HS-5 (cell line): ENCODE results near the gene LY6G6D.

Experiments
- DNase-seq: peaks from one replicate; pipeline ENCODE4 v3.0.0-alpha.2; 2012; ENCODE audit warnings: low read depth

Gene LY6G6D

DNA sequence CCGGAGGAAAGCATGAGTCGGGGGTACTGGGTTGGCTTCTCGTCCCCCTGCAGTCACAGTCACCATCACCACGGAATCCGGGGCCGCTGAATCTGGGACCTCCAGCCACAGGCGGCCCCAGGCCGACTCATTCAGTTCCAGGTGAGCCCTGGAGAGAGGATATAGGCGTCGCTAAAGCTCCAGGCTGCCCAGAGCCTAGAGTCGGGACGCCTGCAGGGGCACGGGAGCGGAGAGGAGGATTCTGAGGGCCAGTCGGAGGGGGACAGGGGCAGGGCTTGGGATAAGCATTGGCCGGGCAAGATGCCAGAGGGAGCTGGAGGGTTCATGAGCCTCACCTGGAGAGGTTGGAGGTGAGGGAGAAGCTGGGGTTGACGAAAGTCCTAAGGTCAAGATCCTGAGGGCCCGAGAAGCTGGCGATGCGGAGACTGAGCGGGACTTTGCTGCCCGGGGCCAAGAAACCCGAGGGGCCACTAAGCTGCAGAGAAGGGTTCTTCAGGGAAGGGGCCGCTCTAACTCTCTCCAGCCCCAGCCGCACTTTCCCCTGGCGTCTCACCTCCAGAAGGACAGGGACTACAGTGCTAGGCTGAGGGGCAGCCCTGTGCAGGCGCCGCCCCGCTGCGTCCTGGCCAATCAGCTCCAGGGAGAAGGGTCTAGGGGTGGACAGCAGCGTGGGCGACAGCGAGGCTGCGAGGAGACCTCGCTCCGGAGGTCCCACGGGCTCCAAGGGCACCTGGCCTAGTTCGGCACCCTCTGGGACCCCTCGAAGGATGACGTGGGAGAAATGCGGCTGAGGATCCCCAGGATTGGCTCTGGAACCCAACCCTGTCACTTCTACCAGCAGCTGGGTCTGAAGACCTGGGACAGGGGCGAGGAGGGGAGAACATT is 51.0 kb downstream of the LY6G6D start:
- no peak for DNase-seq

DNA sequence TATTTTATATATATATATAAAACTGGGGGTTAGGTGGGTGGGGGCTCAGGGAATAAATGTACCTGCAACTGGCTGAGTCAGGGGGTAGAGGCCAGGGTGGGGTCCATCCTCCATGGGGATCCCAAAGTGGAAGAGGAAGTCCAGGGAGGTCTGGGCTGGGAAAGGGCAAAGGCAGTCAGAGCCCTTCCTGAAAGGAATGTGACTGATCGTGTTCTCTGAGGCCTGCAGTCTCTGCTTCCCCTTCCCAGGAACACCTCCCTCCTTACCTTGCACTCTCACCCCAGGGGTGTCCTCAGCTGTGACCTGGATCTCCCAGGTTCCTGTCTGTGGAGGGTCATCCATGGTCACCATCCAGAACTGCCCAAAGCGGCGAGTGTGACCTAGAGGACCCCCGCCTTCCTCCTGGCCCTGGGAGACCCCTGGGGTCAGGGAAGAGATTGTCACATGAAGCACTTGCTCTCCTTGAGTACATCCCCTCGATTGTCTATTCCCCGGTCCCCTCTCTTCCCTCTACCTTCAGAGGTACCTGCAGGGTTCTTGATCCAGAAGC is 52.0 kb downstream of the LY6G6D start:
- DNase-seq = no peak
